ENCODE data around the gene GLP1R.

GLP1R gene

GRCh38 chr6:39026175-39026574, 22.4 kb upstream of the GLP1R start:
- H3K4me3 ChIP-seq (ENCODE audit: low read length) = no peak overlapping the region
- TF ChIP-seq CTCF (IDR thresholded peaks at IDR 0.05; ENCODE audit: insufficient read depth, low read depth, low read length, missing control alignments) = no peak

GRCh38 chr6:39029156-39030011, 19.2 kb upstream of the GLP1R start:
- TF ChIP-seq CTCF (IDR thresholded peaks at IDR 0.05; ENCODE audit: insufficient read depth, low read depth, low read length, missing control alignments) = peak; percentile 71
- H3K4me3 ChIP-seq (ENCODE audit: low read length) = no peak overlapping the region
- DNase-seq (ENCODE audit: low read depth) = peak; percentile 19

More at GRCh38 chr6:39026175-39026574, 22.4 kb upstream of the GLP1R start:
- DNase-seq (ENCODE audit: low read depth) = no peak

GRCh38 chr6:39035681-39036080, 12.9 kb upstream of the GLP1R start:
- no peak overlapping the region for H3K4me3 ChIP-seq (ENCODE audit: low read length)
- no peak for DNase-seq (ENCODE audit: low read depth)
- TF ChIP-seq CTCF (IDR thresholded peaks at IDR 0.05; ENCODE audit: insufficient read depth, low read depth, low read length, missing control alignments) = no peak

GRCh38 chr6:39037082-39037508, 11.5 kb upstream of the GLP1R start:
- TF ChIP-seq CTCF (IDR thresholded peaks at IDR 0.05; ENCODE audit: insufficient read depth, low read depth, low read length, missing control alignments) = no peak
- H3K4me3 ChIP-seq (ENCODE audit: low read length) = no peak overlapping the region

GRCh38 chr6:39037707-39038106, 10.9 kb upstream of the GLP1R start:
- TF ChIP-seq CTCF (IDR thresholded peaks at IDR 0.05; ENCODE audit: insufficient read depth, low read depth, low read length, missing control alignments) = no peak
- no peak overlapping the region for H3K4me3 ChIP-seq (ENCODE audit: low read length)
- DNase-seq (ENCODE audit: low read depth) = no peak

More at GRCh38 chr6:39037082-39037508, 11.5 kb upstream of the GLP1R start:
- no peak for DNase-seq (ENCODE audit: low read depth)

- no peak for DNase-seq (ENCODE audit: low read depth)
- TF ChIP-seq CTCF (IDR thresholded peaks at IDR 0.05; ENCODE audit: insufficient read depth, low read depth, low read length, missing control alignments) = no peak
Observed at GRCh38 chr6:39040080-39040673, 8.4 kb upstream of the GLP1R start.

More at GRCh38 chr6:39040080-39040673, 8.4 kb upstream of the GLP1R start:
- no peak overlapping the region for H3K4me3 ChIP-seq (ENCODE audit: low read length)

All from epithelial cell of esophagus (primary cell).